Mucosa of stomach (tissue), 1 donor: ENCODE results near the gene RBBP4.

Experiments
- H3K27me3 ChIP-seq: one replicate; pipeline ENCODE4 v1.7.0; 2013; ENCODE audit warnings: mild to moderate bottlenecking, low read length; ENCODE audit not compliant: control insufficient read depth, insufficient read depth
- H3K36me3 ChIP-seq: one replicate; pipeline ENCODE4 v1.7.0; 2013; ENCODE audit warnings: low read length; ENCODE audit not compliant: control insufficient read depth, insufficient read depth
- H3K4me1 ChIP-seq: one replicate; pipeline ENCODE4 v1.7.0; 2013; ENCODE audit warnings: mild to moderate bottlenecking, low read length; ENCODE audit not compliant: control insufficient read depth, insufficient read depth
- H3K4me3 ChIP-seq: one replicate; pipeline ENCODE4 v1.7.0; 2013; ENCODE audit warnings: low read length
- H3K9ac ChIP-seq: one replicate; pipeline ENCODE4 v1.7.0; 2013; ENCODE audit warnings: mild to moderate bottlenecking, low read length, moderate library complexity
- H3K9me3 ChIP-seq: one replicate; pipeline ENCODE4 v1.7.0; 2013; ENCODE audit warnings: mild to moderate bottlenecking, low read length, moderate library complexity; ENCODE audit not compliant: control insufficient read depth
- donor health status: Pancreatic carcinoma.

Gene RBBP4

DNA sequence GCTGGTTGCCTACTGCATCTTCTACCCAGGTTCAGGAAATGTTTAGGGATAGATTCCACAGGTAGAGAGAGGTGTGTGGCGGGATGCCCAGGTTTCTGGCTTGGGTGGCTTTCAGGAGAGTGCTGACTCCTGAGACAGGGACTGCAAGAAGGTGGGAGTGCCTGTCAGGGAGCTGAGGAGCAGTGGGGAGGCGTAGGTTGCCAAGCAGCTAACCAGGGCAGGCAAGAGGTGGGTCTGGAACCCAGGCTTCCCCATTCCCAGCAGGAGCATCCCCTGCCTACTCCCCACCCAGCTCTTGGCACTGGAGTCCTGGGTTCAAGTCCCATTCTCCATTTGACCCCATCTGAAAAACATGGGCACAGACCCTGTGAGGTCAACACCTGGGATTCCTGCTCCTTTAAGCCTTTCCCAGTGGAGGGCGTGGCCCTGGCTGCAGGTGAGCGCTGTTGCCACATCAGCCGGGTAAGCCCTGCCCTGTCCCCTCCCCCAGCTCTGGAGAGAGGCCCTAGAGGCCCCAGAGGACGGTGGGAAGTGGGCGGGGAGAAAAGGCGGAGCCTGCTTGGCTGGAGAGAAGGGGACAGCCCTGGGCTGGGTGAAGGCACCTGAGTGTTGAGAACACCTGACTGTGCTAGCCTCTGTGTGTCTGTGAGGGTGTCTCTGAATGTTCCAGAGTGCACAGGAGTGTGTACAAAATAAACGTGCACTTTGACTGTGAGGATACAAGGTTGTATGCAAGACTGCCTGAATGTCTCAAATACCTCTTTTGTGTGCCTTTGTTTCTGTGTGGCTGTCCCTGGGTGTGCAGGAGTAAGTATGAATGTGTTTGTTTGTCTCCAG, 65.5 kb downstream of the RBBP4 start:
- Histone ChIP-seq H3K36me3 (no peaks in the 10 kb centered on the region), H3K4me3 (peak overlapping the region; percentile 25), H3K4me1 (peaks cover 46% of the 10 kb centered on the region), H3K27me3 (no peaks in the 10 kb centered on the region), H3K9me3 (no peaks in the 10 kb centered on the region), H3K9ac (peak overlapping the region; percentile 59)

DNA sequence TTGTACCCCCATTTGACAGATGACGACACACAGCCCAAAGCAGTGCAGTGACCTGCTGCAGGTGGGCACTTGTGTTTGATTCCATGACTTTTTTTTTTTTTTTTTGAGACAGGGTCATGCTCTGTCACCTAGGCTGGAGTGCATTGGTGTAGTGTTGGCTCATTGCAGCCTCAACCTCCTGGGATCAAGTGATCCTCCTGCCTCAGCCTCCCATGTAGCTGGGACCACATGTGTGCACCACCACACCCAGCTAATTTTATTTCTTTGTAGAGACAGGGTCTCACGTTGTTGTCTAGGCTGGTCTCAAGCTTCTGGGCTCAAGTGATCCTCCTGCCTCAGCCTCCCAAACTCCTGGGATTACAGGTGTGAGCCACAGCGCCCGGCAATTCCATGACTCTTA, 66.5 kb downstream of the RBBP4 start:
- H3K4me1 ChIP-seq, result peaks cover 40% of the 10 kb centered on the region
- H3K4me3 ChIP-seq, result no peak overlapping the region
- H3K9ac ChIP-seq, result peak overlapping the region; percentile 59
- H3K36me3 ChIP-seq, result no peaks in the 10 kb centered on the region
- no peaks in the 10 kb centered on the region for H3K27me3 ChIP-seq
- H3K9me3 ChIP-seq, result no peaks in the 10 kb centered on the region

DNA sequence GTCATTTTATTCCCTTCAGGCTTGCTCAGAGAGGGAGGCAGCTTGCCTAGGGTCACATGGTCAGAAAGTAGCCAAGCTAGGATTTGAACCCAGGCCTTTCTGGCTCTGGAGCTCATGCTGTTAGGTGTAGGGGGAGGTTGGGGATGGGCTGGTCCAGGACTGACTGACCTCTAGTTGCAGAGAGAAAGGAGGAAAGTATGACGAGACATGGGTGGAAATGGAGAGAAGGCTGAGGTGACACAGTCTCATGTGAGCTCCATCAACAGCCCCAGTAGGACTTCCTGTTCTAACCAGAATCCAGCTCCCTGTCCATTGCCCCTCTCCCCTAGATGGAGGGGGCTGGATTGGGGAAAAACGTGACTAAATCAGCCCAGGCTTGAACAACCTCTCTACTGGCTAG, 67.0 kb downstream of the RBBP4 start:
- Histone ChIP-seq H3K9me3 (no peaks in the 10 kb centered on the region), H3K4me1 (peaks cover 34% of the 10 kb centered on the region), H3K9ac (no peak overlapping the region), H3K36me3 (no peaks in the 10 kb centered on the region), H3K27me3 (no peaks in the 10 kb centered on the region), H3K4me3 (no peak overlapping the region)

DNA sequence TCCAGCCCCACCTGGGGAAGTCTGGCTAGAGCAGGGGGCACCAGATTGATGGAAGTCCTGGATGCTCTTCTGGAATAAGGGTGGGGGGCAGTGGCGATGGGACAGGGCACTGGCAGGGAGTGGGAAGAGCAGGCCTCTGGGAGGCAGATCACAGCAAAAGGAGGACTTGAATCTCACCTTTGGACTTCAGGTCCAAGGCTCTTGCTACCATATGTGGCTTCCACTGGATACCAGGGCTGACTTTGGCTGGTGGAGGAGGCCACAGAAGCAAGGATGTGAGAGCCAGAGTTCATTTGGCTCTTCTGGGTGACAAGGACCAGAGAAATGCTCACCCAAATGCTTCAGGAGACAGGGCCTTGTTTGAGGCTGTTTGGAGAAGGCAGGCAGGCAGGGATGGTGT, 67.5 kb downstream of the RBBP4 start:
- no peaks in the 10 kb centered on the region for H3K36me3 ChIP-seq
- H3K4me3 ChIP-seq, result no peak overlapping the region
- no peak overlapping the region for H3K9ac ChIP-seq
- H3K4me1 ChIP-seq, result peaks cover 31% of the 10 kb centered on the region
- no peaks in the 10 kb centered on the region for H3K9me3 ChIP-seq
- no peaks in the 10 kb centered on the region for H3K27me3 ChIP-seq

DNA sequence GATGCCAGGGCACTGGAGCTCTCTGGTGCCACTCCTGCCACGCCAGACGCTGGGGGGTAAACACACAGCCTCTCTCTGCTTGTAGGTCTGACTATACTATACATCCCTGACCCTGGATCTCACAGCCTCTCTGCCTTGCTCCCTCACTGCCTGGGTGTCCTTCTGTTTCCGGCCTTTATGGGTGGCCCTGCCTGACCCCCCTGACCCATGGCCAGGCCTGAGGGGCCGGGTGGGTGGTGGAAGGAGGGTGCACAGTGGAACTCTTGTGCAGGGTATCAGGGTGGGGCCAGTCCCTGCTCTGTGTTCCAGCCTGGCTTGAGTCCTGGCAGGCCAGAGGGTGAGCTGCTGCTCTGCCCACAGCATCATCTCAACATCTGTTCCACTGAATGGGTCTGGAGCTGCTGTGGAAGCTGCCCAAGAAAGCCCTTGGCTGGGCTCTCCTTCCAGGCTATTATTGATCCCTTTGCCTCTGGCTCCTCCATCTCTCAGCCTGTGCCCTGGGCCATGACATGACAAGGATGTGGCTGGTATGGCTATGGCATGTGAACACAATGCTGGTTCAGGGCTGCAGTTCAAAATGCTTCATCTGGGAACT, 68.8 kb downstream of the RBBP4 start:
- Histone ChIP-seq H3K9ac (peak overlapping the region; percentile 31), H3K4me3 (no peak overlapping the region), H3K36me3 (no peaks in the 10 kb centered on the region), H3K27me3 (no peaks in the 10 kb centered on the region), H3K9me3 (no peaks in the 10 kb centered on the region), H3K4me1 (peaks cover 27% of the 10 kb centered on the region)

DNA sequence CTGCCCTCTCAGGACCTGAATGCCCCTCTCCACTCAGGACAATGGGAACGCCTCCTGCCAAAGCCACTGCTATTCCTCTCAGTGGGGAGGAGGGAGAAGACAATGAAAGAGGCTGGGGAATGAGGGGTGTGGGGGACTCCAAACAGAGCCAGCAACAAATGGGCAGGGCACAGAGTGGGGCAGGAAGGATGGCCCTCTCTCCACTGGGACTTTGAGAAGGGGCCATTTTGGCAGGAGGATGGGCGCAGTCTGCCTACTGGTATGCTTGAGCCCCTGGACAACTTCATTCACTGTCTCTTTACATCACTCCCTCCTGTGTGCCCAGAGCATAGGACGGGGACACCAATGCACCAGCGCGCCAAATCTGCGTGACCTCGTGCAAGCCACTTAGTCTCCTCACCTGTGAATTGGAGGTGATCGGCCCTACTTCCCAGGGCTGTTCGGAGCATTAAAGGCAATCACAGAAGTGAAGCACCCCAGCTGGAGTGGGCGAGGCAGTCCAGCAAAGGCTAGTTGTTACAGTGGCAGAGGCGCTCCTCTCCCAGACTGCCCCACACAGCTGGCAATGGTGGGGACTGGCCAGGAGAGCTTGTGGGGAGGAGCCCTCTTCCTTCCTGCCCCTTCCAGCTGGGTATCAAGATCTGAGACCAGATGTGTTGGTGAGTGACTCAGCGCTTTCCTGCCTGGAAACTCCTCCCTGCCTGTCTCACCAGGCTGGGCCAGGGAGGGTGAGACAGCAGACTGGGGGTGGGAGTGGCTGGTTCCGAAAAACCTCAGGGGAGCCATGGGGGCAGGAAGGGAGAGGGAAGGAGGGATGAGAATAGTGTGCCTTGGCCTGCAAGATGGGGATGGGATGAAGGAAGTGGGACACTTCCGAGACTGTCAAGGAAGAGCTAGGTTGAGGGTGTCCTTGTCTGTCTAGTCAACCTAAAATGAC, 73.9 kb downstream of the RBBP4 start:
- H3K9me3 ChIP-seq, result no peaks in the 10 kb centered on the region

DNA sequence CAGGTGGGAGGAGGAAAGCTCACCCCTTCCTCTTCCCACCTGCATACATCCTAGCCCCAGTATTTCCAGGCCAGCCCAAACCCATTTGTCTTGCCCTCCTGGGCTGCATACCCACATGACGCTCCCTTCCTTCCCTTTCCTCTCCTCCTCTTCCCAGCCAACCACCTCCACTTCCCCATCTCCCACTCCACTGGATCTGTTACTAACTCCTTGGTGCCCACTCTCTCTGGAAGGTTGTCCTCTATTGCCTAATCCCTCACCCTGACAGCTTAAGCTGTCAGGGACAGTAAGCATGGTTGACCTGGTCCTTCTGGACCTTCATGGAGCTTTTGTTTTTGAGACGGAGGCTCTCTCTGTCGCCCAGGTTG, 74.6 kb downstream of the RBBP4 start:
- Histone ChIP-seq H3K4me1 (peaks cover 24% of the 10 kb centered on the region), H3K27me3 (no peaks in the 10 kb centered on the region), H3K9ac (no peak overlapping the region), H3K9me3 (no peaks in the 10 kb centered on the region), H3K4me3 (no peak overlapping the region), H3K36me3 (no peaks in the 10 kb centered on the region)

More for the DNA sequence above, 73.9 kb downstream of the RBBP4 start:
- Histone ChIP-seq H3K36me3 (no peaks in the 10 kb centered on the region), H3K4me3 (no peak overlapping the region), H3K4me1 (peaks cover 20% of the 10 kb centered on the region), H3K9ac (no peak overlapping the region), H3K27me3 (no peaks in the 10 kb centered on the region)

DNA sequence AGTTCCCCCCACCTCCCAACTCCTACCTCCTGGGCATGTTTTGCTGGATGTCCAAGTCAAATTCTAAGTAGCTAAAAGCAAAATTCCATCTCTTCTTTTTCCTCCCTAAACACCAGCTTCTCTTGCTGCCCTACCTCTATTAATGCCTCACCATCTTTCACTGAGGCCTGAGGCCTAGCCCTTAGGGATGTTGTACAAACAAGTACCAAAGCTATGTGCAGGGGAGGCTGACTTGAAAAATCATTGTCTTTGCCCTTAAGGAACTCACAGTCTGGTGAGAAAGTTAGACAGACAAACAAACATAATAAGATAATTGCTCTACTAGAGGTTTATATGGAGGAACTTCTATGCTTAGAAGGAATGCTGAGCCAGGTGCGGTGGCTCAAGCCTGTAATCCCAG, 76.9 kb downstream of the RBBP4 start:
- Histone ChIP-seq H3K4me3 (no peak overlapping the region), H3K9ac (no peak overlapping the region), H3K27me3 (no peaks in the 10 kb centered on the region), H3K9me3 (no peaks in the 10 kb centered on the region), H3K36me3 (no peaks in the 10 kb centered on the region), H3K4me1 (peaks cover 31% of the 10 kb centered on the region)

DNA sequence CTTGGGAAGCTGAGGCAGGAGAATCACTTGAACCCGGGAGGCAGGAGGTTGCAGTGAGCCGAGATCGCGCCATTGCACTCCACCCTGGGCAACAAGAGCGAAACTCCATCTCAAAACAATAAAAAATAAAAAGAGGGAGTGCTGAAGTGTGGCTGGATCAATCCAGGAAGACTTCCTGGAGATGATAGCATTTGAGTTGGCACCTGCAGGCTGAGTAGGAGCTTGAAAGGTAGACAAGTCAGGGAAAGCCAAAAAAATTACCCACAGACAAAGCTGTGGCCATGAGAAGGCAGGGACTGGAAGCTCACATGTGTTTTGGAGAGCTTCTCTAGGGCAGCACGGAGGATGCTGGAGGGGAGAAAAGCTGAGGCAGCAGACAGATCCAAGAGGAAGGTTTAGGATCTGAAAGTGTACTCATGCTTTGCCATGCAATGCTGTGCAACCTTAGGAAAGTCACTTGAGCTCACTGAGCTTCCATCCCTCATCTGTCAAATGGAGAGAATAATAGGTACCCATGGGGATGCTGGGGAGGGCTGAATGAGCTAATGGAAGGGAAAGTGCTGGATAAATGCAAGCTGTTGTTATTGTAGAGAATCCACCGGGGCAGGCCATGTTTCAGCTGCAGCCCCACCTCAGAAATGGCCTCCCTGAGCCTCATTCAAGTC, 77.5 kb downstream of the RBBP4 start:
- H3K4me3 ChIP-seq, result no peak overlapping the region
- peaks cover 34% of the 10 kb centered on the region for H3K4me1 ChIP-seq
- no peaks in the 10 kb centered on the region for H3K36me3 ChIP-seq
- H3K27me3 ChIP-seq, result no peaks in the 10 kb centered on the region
- no peaks in the 10 kb centered on the region for H3K9me3 ChIP-seq
- H3K9ac ChIP-seq, result no peak overlapping the region

DNA sequence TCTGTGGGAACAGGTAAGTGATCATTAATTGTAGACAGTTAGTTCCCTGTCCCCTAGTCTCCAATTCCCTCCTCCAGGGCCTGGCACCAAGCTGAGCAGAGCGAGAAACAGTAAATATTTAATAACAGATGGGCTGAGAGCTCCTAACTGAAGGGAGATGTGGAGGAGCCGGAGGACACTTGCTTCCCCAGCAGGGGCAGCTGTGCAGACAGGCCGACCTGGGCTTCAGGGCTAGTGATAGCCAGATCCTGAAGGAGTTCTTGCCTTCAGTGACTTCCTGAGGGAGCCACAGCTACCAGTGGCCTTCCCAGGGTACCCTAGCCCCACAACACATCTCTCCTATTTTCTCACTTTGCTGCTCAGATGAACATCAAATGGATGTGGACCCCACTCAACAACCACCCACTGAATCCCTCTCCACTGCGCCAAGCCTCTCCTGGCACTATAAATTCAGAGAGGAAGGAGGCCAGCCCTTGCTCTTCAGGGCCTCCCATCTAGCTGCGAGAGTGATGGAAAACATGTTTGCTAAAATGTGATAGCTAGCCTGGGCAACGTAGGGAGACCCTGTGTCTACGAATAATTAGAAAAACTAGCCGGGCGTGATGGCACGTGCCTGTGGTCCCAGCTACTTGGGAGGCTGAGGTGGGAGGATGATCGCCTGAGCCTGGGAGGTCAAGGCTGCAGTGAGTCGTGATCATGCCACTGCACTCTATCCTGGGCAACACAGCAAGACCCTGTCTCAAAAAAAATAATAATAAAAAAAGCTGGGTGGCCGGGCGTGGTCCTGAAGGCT, 78.4 kb downstream of the RBBP4 start:
- H3K9ac ChIP-seq, result no peak overlapping the region
- no peak overlapping the region for H3K4me3 ChIP-seq
- no peaks in the 10 kb centered on the region for H3K36me3 ChIP-seq
- no peaks in the 10 kb centered on the region for H3K9me3 ChIP-seq
- peaks cover 38% of the 10 kb centered on the region for H3K4me1 ChIP-seq
- no peaks in the 10 kb centered on the region for H3K27me3 ChIP-seq
